Activated CD4-positive, alpha-beta T cell treated with anti-CD3 and anti-CD28 coated beads, Interleukin-2, Interleukin-4, amounts not matched to agents 100 ng/mL and 50 ng/mL, durations not matched to agents 16 hours and 8 hours (primary cell): ENCODE results near the gene PIK3R4.

Source experiments
- DNase-seq: peaks from one replicate; pipeline ENCODE4 v3.0.0-alpha.2; 2020; ENCODE audit warnings: low spot score

Gene PIK3R4

DNA sequence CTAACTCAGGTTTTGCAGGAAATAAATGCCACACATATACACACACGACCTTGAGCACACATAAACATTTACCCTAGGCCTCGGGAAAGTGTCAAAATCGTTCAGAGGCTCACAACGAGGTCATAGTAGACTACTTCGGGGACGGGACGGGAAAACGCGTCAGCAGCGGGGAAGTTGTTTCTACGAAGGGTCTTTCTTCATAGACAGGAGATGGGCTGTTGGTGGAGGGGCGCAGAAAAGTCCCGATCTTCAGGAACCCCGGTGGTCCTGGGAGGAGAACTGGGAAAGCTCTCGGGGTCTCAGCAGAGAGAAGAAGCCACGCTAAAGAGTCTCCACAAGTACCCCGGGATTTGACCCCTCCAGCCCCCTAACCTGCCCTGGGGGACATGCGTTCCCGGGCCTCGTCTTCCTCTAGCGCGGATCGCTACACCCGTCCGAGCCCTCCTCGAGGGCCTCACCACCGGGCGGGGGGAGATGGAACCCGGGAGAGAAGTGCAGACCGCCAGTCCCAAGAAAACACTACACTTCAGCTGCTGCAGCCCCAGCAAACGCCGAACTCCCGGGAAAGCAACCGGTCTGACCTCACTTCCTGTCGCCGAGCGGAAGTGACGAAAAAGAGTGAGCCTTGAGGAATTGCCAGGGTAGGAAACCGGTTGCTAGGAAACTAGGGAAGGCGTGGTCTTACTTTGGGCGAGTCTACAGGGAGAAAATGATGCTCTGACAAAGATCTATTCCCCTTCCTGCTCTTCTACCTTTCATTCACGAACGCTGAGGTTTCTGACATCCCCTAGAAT, at the start of gene PIK3R4:
Gene PIK3R4 (minus strand): TSS at position 584 of the 794 bp plus-strand sequence. CDS start 1,611 bp downstream, outside the sequence.
- DNase-seq, result peak; percentile 98

DNA sequence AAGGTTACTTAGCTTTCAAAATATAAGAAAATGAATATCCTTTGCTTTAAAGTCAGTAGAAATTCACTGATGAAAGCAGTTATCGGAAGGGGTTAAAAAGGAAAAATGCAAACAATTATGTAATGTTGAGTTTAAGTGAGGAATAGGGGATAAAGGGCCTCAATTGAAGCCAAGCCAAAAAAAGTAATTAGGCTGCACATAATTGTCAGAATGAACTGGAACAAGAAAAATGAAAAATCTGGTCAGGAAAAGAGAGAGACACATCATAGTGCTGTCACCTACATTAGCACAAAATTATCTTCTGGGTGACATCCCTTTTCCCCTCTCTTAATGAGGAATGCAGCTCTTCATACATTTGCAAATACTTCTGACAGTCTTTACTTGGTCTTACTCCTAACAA, 48.8 kb upstream of the PIK3R4 start:
- no peak for DNase-seq

- DNase-seq, result no peak
Measured at GRCh38 chr3:130792246-130792645, 45.6 kb upstream of the PIK3R4 start.

- no peak for DNase-seq
Measured at GRCh38 chr3:130789782-130790322, 43.2 kb upstream of the PIK3R4 start.

DNA sequence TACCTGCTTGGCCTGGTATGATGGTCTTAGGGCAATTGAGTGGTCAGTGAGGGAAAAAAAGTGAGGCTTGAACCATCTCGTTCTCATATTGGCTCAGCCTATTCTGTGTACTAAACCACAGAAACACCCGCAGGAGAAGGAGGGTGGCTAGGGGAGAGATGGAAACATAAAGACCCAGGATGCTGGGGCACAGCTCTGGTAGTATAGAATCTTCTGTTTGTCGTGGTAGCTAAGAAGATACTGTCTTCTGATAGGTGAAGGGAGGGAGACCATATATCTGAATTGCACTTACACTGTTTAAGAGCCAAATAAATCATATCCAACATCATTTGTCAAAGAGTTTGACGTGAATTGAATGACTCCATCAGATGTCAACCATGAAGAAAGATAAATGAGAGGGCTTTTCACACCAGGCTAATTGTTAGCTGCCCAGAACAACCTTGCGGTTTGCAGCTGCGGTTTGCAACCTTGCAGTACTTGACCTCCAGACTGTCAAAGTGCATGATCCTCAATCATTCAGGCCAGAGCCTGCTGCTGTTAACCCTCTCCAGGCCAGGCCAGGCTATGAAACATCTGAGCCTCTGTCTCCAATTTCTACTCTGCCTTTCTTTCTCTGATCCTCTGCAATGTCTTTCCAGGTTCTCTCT, 40.9 kb upstream of the PIK3R4 start:
- DNase-seq, result no peak

DNA sequence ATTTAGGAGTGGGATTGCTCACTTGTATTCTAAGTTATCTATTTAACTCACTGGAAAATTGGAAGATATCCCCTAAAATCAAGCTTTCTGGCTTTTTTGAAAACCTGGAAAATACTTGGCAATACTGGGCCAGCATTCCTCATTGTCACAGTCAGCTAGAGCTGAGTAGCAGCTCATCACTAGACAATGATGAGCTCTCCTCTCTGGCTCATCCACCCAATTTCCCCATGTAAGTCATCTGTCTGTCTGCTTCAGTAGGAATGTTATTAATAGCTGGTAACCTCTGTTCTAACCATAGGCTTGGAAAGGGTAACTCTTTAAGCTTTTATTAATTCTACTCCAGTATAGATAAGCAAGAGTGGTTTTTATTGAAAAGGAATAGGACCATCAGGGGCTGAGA, 39.7 kb upstream of the PIK3R4 start:
- DNase-seq, result no peak

DNA sequence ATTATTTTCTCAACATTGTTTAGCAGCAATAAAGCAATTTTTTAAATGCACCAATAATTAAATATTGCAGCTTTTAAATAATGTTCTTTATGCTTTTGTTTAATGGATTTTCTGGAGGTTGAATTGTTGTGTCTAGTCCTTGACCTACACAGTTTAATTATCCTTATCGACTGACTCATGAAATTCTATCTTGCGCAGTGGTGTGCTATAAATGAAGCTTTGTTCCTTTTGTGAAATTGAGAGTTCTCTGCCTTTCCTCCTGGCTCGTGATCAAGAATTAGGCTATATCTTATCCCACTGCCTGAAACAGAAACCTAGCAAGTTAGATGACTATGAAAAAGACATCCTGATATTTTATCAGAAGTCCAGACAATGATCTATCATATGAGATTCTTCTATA, 37.0 kb upstream of the PIK3R4 start:
- no peak for DNase-seq

GRCh38 chr3:130779486-130779885, 32.9 kb upstream of the PIK3R4 start:
- DNase-seq, result no peak

DNA sequence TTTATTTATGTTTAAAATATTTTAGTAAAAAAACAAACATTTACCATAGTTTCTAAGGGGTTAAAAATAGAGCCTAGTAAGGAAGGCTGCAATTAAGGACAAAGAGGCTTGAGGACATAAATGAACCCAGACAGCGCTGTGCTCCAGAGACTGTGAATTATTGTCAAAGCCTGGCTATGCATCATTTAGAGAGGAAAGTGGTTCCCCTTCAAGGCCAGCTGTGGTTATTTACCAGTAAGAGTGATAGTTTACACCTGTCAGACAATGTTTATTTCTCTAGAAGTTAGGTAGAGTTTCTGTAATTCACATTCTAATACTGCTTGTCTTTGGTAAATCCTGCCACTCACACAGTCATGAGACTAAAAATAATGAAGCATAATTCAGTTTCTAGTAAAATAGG, 32.4 kb upstream of the PIK3R4 start:
- DNase-seq, result peak; percentile 36

- DNase-seq, result no peak
Measured at GRCh38 chr3:130773366-130773765, 26.7 kb upstream of the PIK3R4 start.

DNA sequence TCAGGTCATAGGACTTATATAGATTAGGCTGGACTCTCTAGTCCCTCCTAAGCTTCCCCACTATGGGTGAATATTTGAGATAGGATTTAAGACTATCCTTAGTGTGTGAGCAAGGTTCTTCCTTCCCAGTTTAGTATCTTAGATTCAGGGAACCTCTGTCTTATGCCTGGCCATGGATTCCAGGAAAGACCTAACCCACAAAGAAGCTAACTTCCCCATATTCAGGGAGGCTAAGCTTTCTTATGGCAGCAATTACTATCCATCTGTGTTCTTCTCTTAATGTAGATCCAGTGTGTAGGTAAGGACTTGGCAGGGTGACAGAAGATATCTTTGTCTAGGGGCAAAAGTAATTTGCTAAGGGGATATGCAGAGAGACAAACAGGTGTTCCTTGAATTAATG, 25.5 kb upstream of the PIK3R4 start:
- no peak for DNase-seq

DNA sequence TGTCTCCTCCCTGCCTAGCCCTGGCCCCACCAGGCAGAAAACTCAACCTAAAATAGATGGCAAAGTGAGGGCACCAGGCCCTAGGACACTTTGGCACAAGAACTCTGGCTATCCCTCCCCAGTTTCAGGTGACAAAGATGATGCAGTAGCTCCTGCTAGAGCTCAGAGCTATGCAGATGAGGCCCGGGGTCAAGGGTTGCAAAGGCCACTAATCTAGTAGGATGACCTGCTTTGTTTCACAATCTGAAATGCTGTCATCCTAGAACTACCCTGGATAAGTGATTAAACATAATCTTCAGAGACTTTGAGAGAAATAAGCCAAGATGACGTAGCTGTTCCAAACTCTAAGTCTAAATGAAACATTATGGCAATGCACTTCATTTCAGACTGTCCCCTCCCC, 24.0 kb upstream of the PIK3R4 start:
- no peak for DNase-seq

DNA sequence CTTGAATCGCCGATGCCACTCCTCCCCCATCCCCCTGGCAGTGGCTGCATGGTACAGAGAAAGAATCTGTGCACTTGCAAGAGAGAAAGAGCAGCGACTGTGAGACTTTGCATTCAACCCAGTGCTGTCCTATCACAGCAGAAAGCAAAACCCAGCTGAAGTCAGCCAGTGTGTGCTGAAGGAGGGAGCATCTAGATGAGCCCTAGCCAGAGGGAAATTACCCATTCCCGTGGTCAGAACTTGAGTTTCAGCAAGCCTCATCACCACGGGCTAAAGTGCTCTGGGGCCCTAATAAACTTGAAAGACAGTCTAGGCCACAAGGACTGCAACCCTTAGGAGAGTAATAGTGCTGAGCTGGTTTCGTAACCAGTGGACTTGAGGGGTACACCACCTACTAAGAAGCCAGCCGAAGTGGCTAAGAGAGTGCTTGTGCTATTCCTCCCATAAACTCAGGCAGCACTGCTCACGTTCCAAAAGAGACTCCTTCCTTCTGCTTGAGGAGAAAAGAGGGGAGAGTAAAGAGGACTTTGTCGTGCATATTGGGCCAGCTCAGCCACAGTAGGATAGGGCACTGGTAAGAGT, 15.2 kb upstream of the PIK3R4 start:
- no peak for DNase-seq

- DNase-seq, result no peak
Measured at GRCh38 chr3:130760922-130761321, 14.3 kb upstream of the PIK3R4 start.

GRCh38 chr3:130759692-130760338, 13.2 kb upstream of the PIK3R4 start:
- peak; percentile 78 for DNase-seq

DNA sequence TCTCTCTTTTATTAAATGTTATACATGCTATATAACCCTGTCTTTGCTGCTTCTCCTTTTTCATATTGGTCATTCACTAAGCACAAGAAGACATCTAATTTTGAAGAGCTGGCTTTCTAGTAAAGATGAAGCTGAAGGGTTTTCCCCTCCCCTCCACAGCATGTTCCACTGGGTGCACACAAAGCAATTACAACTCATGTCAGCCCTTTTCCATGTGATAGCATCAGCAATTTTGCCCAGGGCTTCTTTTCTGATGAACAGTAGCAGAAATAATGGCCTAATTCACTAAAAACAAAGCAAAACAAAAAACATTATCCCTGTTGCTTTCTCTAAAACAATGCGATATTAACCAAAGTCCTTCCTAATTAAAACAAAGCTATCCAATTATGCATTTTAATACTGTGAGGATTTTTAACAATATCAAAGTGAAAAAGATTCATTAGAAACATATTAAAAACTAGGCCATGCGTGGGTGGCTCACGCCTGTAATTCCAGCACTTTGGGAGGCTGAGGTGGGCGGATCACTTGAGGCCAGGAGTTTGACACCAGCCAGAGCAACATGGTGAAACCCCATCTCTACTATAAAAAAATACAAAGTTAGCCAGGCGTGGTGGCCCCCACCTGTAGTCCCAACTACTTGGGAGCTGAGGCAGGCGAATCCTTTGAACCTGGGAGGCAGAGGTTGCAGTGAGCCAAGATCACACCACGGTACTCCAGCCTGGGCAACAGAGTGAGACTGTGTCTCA, 12.2 kb upstream of the PIK3R4 start:
- peak; percentile 14 for DNase-seq

DNA sequence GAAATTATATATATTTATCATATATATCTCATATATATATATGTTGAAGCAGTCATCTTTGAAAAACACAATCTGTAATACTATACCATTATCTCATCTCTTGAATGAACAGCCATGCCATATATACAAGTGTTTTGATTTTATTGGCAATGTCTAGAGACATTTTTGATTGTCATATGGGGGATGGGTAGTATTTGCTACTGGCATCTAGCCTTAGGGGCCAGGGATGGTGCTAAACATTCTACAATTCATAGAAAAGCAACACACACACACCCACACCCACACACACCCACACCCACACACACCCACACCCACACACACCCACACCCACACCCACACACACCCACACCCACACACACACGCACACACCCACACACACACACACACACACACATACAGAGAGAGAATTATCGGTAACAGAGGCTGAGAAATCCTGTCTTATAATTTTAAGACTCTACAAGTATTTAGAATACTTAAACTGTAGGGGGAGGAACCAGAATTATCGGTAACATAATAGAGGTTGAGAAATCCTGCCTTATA, 11.1 kb upstream of the PIK3R4 start:
- no peak for DNase-seq

GRCh38 chr3:130755666-130756065, 9.0 kb upstream of the PIK3R4 start:
- no peak for DNase-seq

DNA sequence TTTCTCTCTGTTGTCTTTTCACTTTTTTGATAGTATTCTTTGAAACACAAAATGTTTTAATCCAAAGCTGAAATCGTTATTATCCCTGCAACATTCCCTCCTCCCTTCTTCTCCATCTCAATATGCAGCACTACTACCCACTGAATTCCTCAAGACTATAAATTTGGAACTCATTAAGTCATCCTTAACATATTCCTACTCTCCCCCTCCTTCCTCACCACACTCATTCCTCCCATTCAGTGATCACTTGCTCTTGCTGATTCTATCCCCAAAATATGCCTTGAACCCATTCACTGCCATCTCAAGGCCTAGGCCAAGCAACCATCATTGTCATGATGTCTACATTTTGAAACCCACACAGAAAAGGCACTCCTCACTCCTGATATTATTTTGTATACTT, 2.4 kb upstream of the PIK3R4 start:
- DNase-seq, result no peak

GRCh38 chr3:130748467-130748861, 1.8 kb upstream of the PIK3R4 start:
- DNase-seq, result no peak

GRCh38 chr3:130743354-130743753, 3.3 kb downstream of the PIK3R4 start:
- no peak for DNase-seq
